NB4 (cell line): ENCODE data around the gene NPHP4.

Source experiments
- CTCF ChIP-seq: IDR thresholded peaks from one replicate; pipeline ENCODE4 v1.5.1; 2012; ENCODE audit warnings: low read depth, low read length
- MYC ChIP-seq: IDR thresholded peaks from 2 replicates; pipeline ENCODE4 v1.6.1; 2011; ENCODE audit warnings: low read depth, low read length
- POLR2A ChIP-seq: IDR thresholded peaks from 2 replicates; pipeline ENCODE4 v1.6.1; 2011; ENCODE audit warnings: mild to moderate bottlenecking; ENCODE audit not compliant: insufficient read length; ENCODE audit errors: extremely low read depth

DNA sequence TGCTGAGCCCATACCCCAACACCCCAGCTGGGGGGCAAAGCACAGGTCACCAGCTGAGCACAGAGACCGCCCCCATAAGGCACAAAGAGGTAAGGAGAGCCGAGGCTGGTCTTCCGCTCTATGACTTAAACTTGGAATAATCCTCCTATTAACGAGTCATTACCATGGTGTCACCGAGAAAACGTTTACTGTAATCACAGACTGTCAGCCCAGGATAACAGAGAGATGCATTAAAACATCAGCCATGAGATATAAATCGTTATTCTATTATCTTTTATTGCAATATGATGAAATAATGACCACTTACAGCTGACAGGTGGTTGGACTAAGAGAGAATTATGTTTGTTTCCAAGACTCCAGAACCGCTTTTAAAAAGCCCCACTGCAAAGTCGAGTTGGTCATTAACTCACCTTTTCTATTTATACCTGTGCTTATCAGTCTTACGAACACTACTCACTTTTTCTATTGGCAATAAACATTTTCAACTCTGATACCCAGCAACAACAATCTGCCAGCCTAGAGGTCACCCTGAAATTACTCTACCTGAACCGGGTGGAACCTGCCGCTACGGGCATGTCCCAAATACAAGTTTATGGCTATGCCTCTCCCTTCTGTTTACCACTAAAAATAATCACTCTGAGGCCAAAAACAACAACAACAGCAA is 21.5 kb downstream of the NPHP4 start:
- TF ChIP-seq CTCF: no peak
- no peak for TF ChIP-seq MYC
- no peak for TF ChIP-seq POLR2A
